ENCODE measurements around the gene MALT1.

DNA sequence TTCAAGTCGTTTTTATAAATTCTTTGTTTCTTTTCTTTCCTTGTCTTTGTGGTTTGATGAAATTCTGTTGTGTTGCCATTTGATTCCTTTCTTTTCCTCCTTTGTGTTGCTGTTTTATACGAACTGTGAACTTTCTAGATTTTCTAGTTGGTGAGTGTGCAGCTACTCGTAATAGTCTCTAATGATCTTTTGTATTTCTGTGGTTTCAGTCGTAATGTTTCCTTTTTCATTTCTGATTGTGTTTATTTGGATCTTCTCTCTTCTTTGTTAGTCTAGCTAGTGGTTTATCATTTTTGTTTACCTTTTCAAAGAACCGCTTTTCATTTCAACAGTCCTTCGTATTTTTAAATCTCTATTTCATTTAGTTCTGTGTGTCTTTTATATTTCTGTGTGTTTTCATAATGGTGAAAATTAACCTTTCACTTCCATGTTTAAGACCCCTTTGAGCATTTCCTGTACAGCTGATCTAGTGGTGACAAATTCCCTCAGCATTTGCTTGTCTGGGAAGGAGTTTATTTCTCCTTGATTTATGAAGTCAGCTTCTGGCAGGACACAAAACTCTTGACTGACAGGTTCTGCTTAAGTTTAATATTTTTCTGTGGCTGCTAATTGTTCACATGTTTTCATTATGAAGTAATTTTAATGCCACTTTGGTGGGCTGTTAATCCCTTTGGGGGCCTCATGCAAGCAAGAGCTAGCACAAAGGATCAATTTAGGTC lies 16.2 kb upstream of the MALT1 start:
- TF ChIP-seq CTCF (IDR thresholded peaks at IDR 0.05; ENCODE audit: poor library complexity, severe bottlenecking) (no peak), EZH2 (IDR thresholded peaks at IDR 0.05; ENCODE audit: borderline replicate concordance, insufficient read depth, low read length, poor library complexity, severe bottlenecking) (no peak), MXI1 (conservative IDR thresholded peaks at IDR 0.05; ENCODE audit: poor library complexity, severe bottlenecking) (no peak), RAD21 (conservative IDR thresholded peaks at IDR 0.05) (no peak), SMC3 (conservative IDR thresholded peaks at IDR 0.05; ENCODE audit: poor library complexity) (no peak), POLR2AphosphoS5 (IDR thresholded peaks at IDR 0.05) (no peak), EP300 (conservative IDR thresholded peaks at IDR 0.05; ENCODE audit: poor library complexity, severe bottlenecking) (no peak), REST (IDR thresholded peaks at IDR 0.05; ENCODE audit: borderline replicate concordance) (no peak), TAF1 (IDR thresholded peaks at IDR 0.05; ENCODE audit: low read depth) (no peak)
